Measurements from ENCODE around the gene OSTM1. TPM values are rescaled to one million over a fixed set of nuclear protein-coding genes. Genes with fewer than 3 reads are reported as not detected.
A peak's percentile ranks its signal among the peaks of the same experiment; 100 is the strongest.

OSTM1 gene
- total and polyA plus RNA-seq, 2 of the 8 experiments (the other 6 are each of a cell fraction or from before 2014, with no cell fraction given): 17.7 to 26.1 TPM

GRCh38 chr6:108116546-108117426 lies 42.2 kb upstream of the OSTM1 start:
- no peak overlapping the region for H2BK120ac ChIP-seq (replicated peaks; ENCODE audit: low read depth, low read length)
- no peak overlapping the region for H3K27ac ChIP-seq (ENCODE audit: low read depth, low read length)
- H3K4me3 ChIP-seq (ENCODE audit: extremely low read depth in 1 of 4, insufficient read depth in 2 of 4, low read depth in 3 of 4, low read length in 4 of 4): peak overlapping the region in 1 of 4 experiments; percentile 63; a peak in 2 of 8 replicates
- no peak overlapping the region for H3K23ac ChIP-seq (ENCODE audit: insufficient read length)
- peak overlapping the region; percentile 78 to 80; a peak in 3 of 4 replicates for H3K4me2 ChIP-seq (ENCODE audit: insufficient read depth in 1 of 2, low read depth in 2 of 2, low read length in 2 of 2)
- H3K4ac ChIP-seq (replicated peaks; ENCODE audit: insufficient read length, low read depth, low read length): no peak overlapping the region
- H3K27me3 ChIP-seq (replicated peaks in 1 of 4; ENCODE audit: control insufficient read depth in 3 of 4, extremely low read depth in 1 of 4, insufficient read depth in 3 of 4, low read length in 3 of 4): peaks cover 77 to 98% (median 95%) of the 10 kb centered on the region in 4 experiments
- no peak overlapping the region; the same call in 1 of the 2 replicates for H4K8ac ChIP-seq (ENCODE audit: extremely low read depth, insufficient read depth, low read length)
- peaks cover 8 to 18% of the 10 kb centered on the region in 2 experiments for H4K20me1 ChIP-seq (replicated peaks in 1 of 2; ENCODE audit: control insufficient read depth in 1 of 2, insufficient read depth in 2 of 2, low read length in 2 of 2)
- no peak overlapping the region for H3K56ac ChIP-seq (replicated peaks; ENCODE audit: insufficient read length, low read depth, low read length)
- H3K79me1 ChIP-seq (ENCODE audit: low read depth, low read length): 0 out of 2 replicates have a peak, but pooled peaks cover 2% of the 10 kb centered on the region
- 7% methylated on average over 39 of the region's 46 CpGs; no CpG with 5 or more reads in 1 of the 2 experiments for WGBS, 2 experiments (ENCODE audit: extremely low coverage in 1 of 2, insufficient coverage in 1 of 2, insufficient read length in 1 of 2, insufficient replicate concordance in 2 of 2, low coverage in 1 of 2, low lambda C conversion rate in 2 of 2, missing lambda C conversion rate in 1 of 2)
- DNase-seq (ENCODE audit: low read depth in 1 of 2, low spot score in 2 of 2): peak in 1 of 2 experiments; percentile 68
- no peak for FAIRE-seq
- peaks cover 0 to 5% (median 0%) of the 10 kb centered on the region in 4 experiments; a peak in 1 of 8 replicates for H3K36me3 ChIP-seq (ENCODE audit: control insufficient read depth in 2 of 4, insufficient read depth in 4 of 4, low read length in 3 of 4)
- no peak overlapping the region for H4K91ac ChIP-seq (replicated peaks; ENCODE audit: insufficient read length, low read length)
- H2AK5ac ChIP-seq (ENCODE audit: low read depth, low read length): peak overlapping the region; percentile 43; the same call in 1 of the 2 replicates
- TF ChIP-seq CHD1 (IDR thresholded peaks at IDR 0.05; ENCODE audit: low read depth, low read length) (no peak), BCL11A (IDR thresholded peaks at IDR 0.05; ENCODE audit: low read depth in 2 of 2, low read length in 2 of 2) (no peak), SUZ12 (IDR thresholded peaks at IDR 0.05; ENCODE audit: low read length) (peak; percentile 92; the same call in 1 of the 2 replicates), CTBP2 (IDR thresholded peaks at IDR 0.05; ENCODE audit: borderline replicate concordance, insufficient read depth, insufficient read length, low read length) (peak; percentile 43), NANOG (IDR thresholded peaks at IDR 0.05; ENCODE audit: insufficient read depth, low read depth, low read length, poor library complexity, severe bottlenecking) (no peak), CBX8 (IDR thresholded peaks at IDR 0.05; ENCODE audit: borderline replicate concordance, low read depth, low read length) (peak; percentile 93; the same call in 1 of the 2 replicates)
- H3K79me2 ChIP-seq (ENCODE audit: control insufficient read depth in 1 of 2, insufficient read depth in 2 of 2, low read length in 2 of 2): no peaks in the 10 kb centered on the region
- H3K18ac ChIP-seq (ENCODE audit: extremely low read depth, low read length): no peak overlapping the region; the same call in 1 of the 2 replicates
- no peak overlapping the region for H2AFZ ChIP-seq (ENCODE audit: low read length)
- peaks cover 0 to 37% (median 23%) of the 10 kb centered on the region in 4 experiments; a peak in 6 of 7 replicates for H3K4me1 ChIP-seq (replicated peaks in 1 of 4; ENCODE audit: control insufficient read depth in 3 of 4, insufficient read depth in 4 of 4, low read length in 3 of 4)
- no peak overlapping the region for H4K5ac ChIP-seq (ENCODE audit: insufficient read length, low read depth, low read length)
- peaks cover 14% of the 10 kb centered on the region for H3K23me2 ChIP-seq (ENCODE audit: low read depth, low read length)
- ChIA-PET CTCF (ENCODE audit: partially characterized antibody) (interaction anchor here (0.6 to 2.0 kb wide), 9 partner anchors 10 to 376 kb away, joined by 3 to 14 read pairs (median 4); no protein-coding TSS in a partner anchor), POLR2A (ENCODE audit: partially characterized antibody) (interaction anchor here (0.6 to 1.1 kb wide), 4 partner anchors 42 to 55 kb away, joined by 3 to 4 read pairs (median 4); no protein-coding TSS in a partner anchor)
- H2BK20ac ChIP-seq (ENCODE audit: low read length): no peak overlapping the region
- peak overlapping the region; percentile 82; the same call in 1 of the 2 replicates for H2BK12ac ChIP-seq (ENCODE audit: low read depth, low read length)
- H2BK5ac ChIP-seq (ENCODE audit: low read depth, low read length): no peak overlapping the region
- H2BK15ac ChIP-seq (ENCODE audit: low read length): 0 out of 2 replicates have a peak overlapping the region, but pooled peaks have one; percentile 12
- no peak overlapping the region for H3K14ac ChIP-seq (ENCODE audit: insufficient read length)
- H3K9ac ChIP-seq (replicated peaks in 1 of 4; ENCODE audit: extremely low read depth in 1 of 4, low read depth in 3 of 4, low read length in 3 of 4): no peak overlapping the region
- no peaks in the 10 kb centered on the region for H3K9me3 ChIP-seq (ENCODE audit: insufficient read depth in 2 of 2, low read depth in 1 of 2, low read length in 1 of 2)
